ENCODE measurements around the gene MFAP3.
"Not testable (repeated sequence)": the region's sequence is repeated elsewhere in the genome, so short reads cannot be mapped to it uniquely, and the experiment has no call there.

Gene MFAP3

GRCh38 chr5:154002511-154003020, 36.2 kb upstream of the MFAP3 start:
- TF ChIP-seq, protein P1, sequence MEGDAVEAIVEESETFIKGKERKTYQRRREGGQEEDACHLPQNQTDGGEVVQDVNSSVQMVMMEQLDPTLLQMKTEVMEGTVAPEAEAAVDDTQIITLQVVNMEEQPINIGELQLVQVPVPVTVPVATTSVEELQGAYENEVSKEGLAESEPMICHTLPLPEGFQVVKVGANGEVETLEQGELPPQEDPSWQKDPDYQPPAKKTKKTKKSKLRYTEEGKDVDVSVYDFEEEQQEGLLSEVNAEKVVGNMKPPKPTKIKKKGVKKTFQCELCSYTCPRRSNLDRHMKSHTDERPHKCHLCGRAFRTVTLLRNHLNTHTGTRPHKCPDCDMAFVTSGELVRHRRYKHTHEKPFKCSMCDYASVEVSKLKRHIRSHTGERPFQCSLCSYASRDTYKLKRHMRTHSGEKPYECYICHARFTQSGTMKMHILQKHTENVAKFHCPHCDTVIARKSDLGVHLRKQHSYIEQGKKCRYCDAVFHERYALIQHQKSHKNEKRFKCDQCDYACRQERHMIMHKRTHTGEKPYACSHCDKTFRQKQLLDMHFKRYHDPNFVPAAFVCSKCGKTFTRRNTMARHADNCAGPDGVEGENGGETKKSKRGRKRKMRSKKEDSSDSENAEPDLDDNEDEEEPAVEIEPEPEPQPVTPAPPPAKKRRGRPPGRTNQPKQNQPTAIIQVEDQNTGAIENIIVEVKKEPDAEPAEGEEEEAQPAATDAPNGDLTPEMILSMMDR (conservative IDR thresholded peaks at IDR 0.05; ENCODE audit: low read depth, low read length): no peak
- DNase-seq (ENCODE audit: low read depth): no peak
- no peak overlapping the region for H3K4me3 ChIP-seq (ENCODE audit: low read length)

GRCh38 chr5:154005648-154006047, 33.1 kb upstream of the MFAP3 start:
- TF ChIP-seq, protein P1 (conservative IDR thresholded peaks at IDR 0.05; ENCODE audit: low read depth, low read length): no peak
- no peak for DNase-seq (ENCODE audit: low read depth)
- no peak overlapping the region for H3K4me3 ChIP-seq (ENCODE audit: low read length)

DNA sequence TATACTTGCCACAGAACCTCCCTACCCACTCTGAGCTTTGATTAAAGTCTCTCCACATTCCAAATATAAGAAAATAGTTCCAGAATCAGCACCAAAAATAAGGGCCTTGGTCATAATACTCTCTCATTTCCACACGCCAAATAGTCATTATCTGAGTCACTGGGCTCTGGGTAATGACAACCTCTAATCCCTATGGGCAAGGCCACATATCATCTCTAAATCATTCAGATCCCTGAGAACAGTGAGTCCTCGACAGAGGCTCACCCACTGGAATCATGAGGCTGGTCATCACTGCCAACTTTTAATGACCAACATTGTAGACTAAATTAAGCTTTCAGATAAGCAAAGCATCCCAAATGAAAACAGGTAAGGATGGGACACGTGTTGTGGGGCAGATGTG, 28.1 kb upstream of the MFAP3 start:
- DNase-seq (ENCODE audit: low read depth): peak; percentile 9
- TF ChIP-seq, protein P1 (conservative IDR thresholded peaks at IDR 0.05; ENCODE audit: low read depth, low read length): no peak
- H3K4me3 ChIP-seq (ENCODE audit: low read length): no peak overlapping the region

- H3K4me3 ChIP-seq (ENCODE audit: low read length): no peak overlapping the region
- TF ChIP-seq, protein P1 (conservative IDR thresholded peaks at IDR 0.05; ENCODE audit: low read depth, low read length): no peak
- no peak for DNase-seq (ENCODE audit: low read depth)
Observed at GRCh38 chr5:154015071-154015693, 23.6 kb upstream of the MFAP3 start.

GRCh38 chr5:154018919-154019318, 19.8 kb upstream of the MFAP3 start:
- DNase-seq (ENCODE audit: low read depth): not testable (repeated sequence)

DNA sequence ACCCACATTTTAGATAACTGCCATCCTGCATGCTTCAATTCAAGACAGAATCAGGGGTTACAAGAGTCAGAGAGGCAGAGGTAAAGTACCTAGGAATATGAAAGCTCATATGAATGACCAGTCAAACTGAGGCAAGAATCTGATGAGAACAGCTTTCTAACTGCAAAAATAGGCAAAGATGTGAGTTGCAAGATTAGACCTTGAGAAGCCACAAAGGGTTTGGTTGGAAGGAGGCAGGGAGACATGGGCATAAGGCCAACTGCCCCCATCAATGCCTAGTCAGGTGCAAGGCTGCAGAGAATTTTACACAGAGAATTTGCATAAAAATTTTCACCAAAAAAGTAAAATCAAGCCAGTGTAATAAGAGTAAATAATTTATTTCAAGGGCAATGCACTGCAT, 12.8 kb upstream of the MFAP3 start:
- TF ChIP-seq, protein P1 (conservative IDR thresholded peaks at IDR 0.05; ENCODE audit: low read depth, low read length): no peak
- H3K4me3 ChIP-seq (ENCODE audit: low read length): no peak overlapping the region
- no peak for DNase-seq (ENCODE audit: low read depth)

More at GRCh38 chr5:154018919-154019318, 19.8 kb upstream of the MFAP3 start:
- not testable (repeated sequence) for H3K4me3 ChIP-seq (ENCODE audit: low read length)

GRCh38 chr5:154031937-154032489, 6.8 kb upstream of the MFAP3 start:
- TF ChIP-seq, protein P1 (conservative IDR thresholded peaks at IDR 0.05; ENCODE audit: low read depth, low read length): no peak
- H3K4me3 ChIP-seq (ENCODE audit: low read length): no peak overlapping the region
- DNase-seq (ENCODE audit: low read depth): no peak
